ENCODE results near the gene SDC1.

SDC1 gene

DNA sequence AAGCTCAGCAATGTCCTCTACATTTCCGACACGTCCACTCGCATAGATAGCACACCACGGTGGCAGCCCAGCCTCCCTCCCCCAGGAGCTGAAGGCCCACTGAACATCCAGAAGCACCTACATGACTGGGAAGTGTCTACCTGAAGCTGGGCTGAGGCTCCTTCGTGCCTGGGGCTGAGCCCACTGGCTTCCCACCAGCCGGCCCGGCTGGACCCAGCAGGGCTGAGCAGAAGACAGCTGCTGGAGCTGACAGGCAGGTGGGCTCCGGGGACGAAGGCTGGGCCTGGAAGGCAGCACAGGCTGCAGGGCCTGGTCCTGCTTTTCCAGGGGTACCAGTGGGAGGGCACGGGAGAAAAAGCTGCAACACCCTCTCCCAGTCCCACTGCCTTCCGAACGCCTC, 13.5 kb downstream of the SDC1 start:
- TF ChIP-seq, protein P1, sequence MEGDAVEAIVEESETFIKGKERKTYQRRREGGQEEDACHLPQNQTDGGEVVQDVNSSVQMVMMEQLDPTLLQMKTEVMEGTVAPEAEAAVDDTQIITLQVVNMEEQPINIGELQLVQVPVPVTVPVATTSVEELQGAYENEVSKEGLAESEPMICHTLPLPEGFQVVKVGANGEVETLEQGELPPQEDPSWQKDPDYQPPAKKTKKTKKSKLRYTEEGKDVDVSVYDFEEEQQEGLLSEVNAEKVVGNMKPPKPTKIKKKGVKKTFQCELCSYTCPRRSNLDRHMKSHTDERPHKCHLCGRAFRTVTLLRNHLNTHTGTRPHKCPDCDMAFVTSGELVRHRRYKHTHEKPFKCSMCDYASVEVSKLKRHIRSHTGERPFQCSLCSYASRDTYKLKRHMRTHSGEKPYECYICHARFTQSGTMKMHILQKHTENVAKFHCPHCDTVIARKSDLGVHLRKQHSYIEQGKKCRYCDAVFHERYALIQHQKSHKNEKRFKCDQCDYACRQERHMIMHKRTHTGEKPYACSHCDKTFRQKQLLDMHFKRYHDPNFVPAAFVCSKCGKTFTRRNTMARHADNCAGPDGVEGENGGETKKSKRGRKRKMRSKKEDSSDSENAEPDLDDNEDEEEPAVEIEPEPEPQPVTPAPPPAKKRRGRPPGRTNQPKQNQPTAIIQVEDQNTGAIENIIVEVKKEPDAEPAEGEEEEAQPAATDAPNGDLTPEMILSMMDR (IDR thresholded peaks at IDR 0.05): no peak
- intact Hi-C loops (cut with DNase I; ENCODE audit: low total_unique reads): no loop called here
- H3K36me3 ChIP-seq: no peaks in the 10 kb centered on the region
- no peak overlapping the region for H3K27ac ChIP-seq
- H3K4me3 ChIP-seq: no peak overlapping the region
- no peaks in the 10 kb centered on the region for H3K9me3 ChIP-seq
- H3K27me3 ChIP-seq: peaks cover 0 to 18% of the 10 kb centered on the region in 2 donors
- DNase-seq: no peak
- H3K4me1 ChIP-seq: peaks cover 0 to 17% (median 0%) of the 10 kb centered on the region in 4 donors

DNA sequence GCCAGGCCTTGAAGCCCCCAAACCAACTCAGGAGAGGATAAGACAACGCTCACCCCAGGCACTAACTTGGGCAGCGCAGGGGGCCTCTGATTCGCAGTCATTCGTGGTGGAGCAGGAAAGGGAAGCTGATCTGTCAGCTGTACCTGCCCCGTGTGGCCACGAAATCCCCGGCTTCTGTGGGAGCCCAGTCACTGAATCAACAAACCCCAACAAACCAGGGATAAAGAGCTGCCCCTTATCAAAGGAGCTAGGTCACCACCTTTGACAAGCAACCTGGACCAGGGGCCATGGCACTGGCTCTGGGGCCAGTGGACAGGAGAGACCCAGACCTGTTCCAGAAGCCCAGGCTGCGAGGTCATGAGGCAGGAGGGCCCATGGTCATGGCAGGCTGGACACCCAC, 14.5 kb downstream of the SDC1 start:
- Histone ChIP-seq H3K27ac (no peak overlapping the region), H3K4me1 (peaks cover 0 to 25% (median 0%) of the 10 kb centered on the region in 4 donors), H3K36me3 (no peaks in the 10 kb centered on the region), H3K9me3 (no peaks in the 10 kb centered on the region), H3K4me3 (no peak overlapping the region), H3K27me3 (peaks cover 0 to 18% of the 10 kb centered on the region in 2 donors)
- no peak for DNase-seq
- intact Hi-C loops (cut with DNase I; ENCODE audit: low total_unique reads): no loop called here
- TF ChIP-seq, protein P1 (IDR thresholded peaks at IDR 0.05): no peak

GRCh38 chr2:20209373-20210109, 15.4 kb downstream of the SDC1 start:
- Histone ChIP-seq H3K4me3 (no peak overlapping the region), H3K4me1 (peaks cover 0 to 25% (median 0%) of the 10 kb centered on the region in 4 donors), H3K36me3 (no peaks in the 10 kb centered on the region), H3K27me3 (peaks cover 0 to 18% of the 10 kb centered on the region in 2 donors), H3K9me3 (no peaks in the 10 kb centered on the region), H3K27ac (no peak overlapping the region)
- TF ChIP-seq, protein P1 (IDR thresholded peaks at IDR 0.05): no peak
- intact Hi-C loops (cut with DNase I; ENCODE audit: low total_unique reads): no loop called here
- no peak for DNase-seq

DNA sequence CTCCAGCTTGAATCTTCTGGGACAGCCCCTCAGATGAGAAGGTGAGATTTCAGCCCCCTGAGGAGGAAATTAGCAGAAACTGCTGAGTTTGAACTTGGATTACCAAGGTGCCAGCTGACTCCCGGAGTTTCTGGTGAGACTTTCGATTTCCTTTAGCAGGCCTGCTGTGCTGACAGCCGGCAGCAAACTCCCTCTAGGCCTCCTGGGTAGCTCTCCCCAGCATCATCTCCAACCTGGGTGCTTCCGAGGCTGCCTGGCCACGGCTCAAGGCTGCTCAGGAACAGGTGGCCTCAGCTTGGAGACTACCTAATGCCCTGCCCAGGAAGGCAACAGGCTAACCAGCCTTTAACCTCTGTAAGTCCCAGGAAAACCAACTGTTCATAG, 16.5 kb downstream of the SDC1 start:
- intact Hi-C loops (cut with DNase I; ENCODE audit: low total_unique reads): no loop called here
- Histone ChIP-seq H3K36me3 (peaks cover 0 to 6% (median 0%) of the 10 kb centered on the region in 3 donors), H3K27ac (no peak overlapping the region), H3K4me1 (peaks cover 0 to 20% (median 0%) of the 10 kb centered on the region in 4 donors), H3K27me3 (peaks cover 0 to 15% of the 10 kb centered on the region in 2 donors), H3K9me3 (no peaks in the 10 kb centered on the region), H3K4me3 (no peak overlapping the region)
- TF ChIP-seq, protein P1 (IDR thresholded peaks at IDR 0.05): no peak
- DNase-seq: no peak

DNA sequence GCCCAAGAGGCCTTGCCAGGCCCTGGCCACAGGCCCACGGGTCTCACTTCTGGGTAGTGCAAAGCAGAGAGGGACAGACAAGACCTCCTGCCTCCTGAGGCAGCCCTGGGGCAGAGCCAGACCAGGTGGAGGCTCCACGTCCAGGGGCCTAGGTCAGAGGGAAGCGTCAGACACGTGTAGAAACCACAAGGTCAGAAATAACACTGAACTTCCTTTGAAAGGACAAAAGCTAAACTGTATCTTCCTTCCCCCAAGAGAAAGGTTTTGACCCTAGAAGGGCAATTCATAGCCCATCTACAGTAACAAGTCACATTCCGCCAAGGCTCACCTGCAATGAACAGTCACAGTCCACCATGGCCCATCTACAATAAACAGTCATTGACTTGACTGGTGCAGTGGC, 17.9 kb downstream of the SDC1 start:
- Histone ChIP-seq H3K9me3 (no peaks in the 10 kb centered on the region), H3K27me3 (peaks cover 0 to 5% of the 10 kb centered on the region in 2 donors), H3K36me3 (peaks cover 0 to 13% (median 0%) of the 10 kb centered on the region in 3 donors), H3K4me3 (no peak overlapping the region), H3K4me1 (peaks cover 0 to 14% (median 0%) of the 10 kb centered on the region in 4 donors), H3K27ac (no peak overlapping the region)
- TF ChIP-seq, protein P1 (IDR thresholded peaks at IDR 0.05): no peak
- intact Hi-C loops (cut with DNase I; ENCODE audit: low total_unique reads): no loop called here
- no peak for DNase-seq

Measured in tibial artery (tissue), 4 donors.